Measurements from ENCODE around the gene MCCC2. TPM values are rescaled to one million over a fixed set of nuclear protein-coding genes. Genes with fewer than 3 reads are reported as not detected.

The MCCC2 gene
- total and polyA plus RNA-seq, 10 of the 15 experiments (the other 5 are each of a cell fraction or from before 2014, with no cell fraction given) = 22.2 to 106 (median 77.7) TPM

DNA sequence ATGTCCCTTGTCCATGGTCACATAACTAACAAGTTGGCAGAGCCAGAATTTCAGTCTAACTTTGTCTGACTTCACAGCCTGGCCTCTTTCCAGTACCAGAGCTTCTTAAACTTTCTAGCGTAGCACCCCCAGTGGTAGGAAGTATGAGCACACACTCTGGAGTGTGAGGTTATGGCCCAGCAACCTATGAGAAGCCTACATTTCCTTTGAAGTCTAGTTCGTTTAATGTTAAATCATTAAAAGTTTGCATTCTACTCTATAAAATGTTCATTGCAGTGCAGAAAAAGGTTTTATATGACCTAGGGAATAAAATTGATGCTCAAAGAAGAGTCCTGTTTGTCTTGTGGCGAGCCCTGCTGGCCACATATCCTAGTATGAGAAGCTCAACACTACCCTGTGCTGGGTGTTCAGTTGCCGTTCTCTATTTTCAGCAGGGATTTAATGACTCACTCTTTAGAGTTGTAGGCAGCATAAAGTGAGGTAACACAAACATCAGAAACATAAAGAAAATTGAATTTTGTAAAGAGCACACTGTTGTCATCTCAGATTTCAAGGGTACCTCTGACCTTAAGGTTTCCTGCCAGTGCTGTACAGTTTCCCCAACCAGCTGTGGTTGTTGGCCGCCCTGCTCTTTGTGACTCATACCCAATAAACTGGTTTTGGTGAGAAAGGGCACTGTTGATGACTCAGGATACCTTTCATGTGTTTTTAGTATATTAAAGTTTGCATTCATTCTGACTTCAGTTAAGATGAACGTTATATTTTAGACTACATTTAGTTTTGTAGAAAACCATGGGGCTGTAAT lies 14.3 kb downstream of the MCCC2 start (continued):
- TF ChIP-seq MYC (IDR thresholded peaks at IDR 0.05; ENCODE audit: insufficient read depth, insufficient read length, insufficient replicate concordance, low read length, severe bottlenecking) (no peak), MTA3 (IDR thresholded peaks at IDR 0.05; ENCODE audit: borderline replicate concordance, low read length) (no peak), JUND (IDR thresholded peaks at IDR 0.05; ENCODE audit: low read depth, low read length) (no peak), SIX5 (IDR thresholded peaks at IDR 0.05; ENCODE audit: low read depth, low read length, severe bottlenecking) (no peak), TCF3 (IDR thresholded peaks at IDR 0.05; ENCODE audit: borderline replicate concordance, insufficient read depth, low read depth, low read length) (no peak), MTA2 (IDR thresholded peaks at IDR 0.05; ENCODE audit: low read depth) (no peak), PML (IDR thresholded peaks at IDR 0.05; ENCODE audit: low read length) (no peak), BHLHE40 (IDR thresholded peaks at IDR 0.05; ENCODE audit: borderline replicate concordance in 1 of 2, low read depth in 2 of 2, low read length in 1 of 2) (no peak), IKZF2 (IDR thresholded peaks at IDR 0.05) (no peak), SUZ12 (IDR thresholded peaks at IDR 0.05; ENCODE audit: unreplicated experiment) (no peak), ZBED1 (IDR thresholded peaks at IDR 0.05; ENCODE audit: borderline replicate concordance) (no peak), NBN (IDR thresholded peaks at IDR 0.05) (no peak)
- TF ChIP-seq, protein P1, sequence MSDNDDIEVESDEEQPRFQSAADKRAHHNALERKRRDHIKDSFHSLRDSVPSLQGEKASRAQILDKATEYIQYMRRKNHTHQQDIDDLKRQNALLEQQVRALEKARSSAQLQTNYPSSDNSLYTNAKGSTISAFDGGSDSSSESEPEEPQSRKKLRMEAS (IDR thresholded peaks at IDR 0.05; ENCODE audit: low read depth, low read length) = no peak
- TF ChIP-seq, protein P2, sequence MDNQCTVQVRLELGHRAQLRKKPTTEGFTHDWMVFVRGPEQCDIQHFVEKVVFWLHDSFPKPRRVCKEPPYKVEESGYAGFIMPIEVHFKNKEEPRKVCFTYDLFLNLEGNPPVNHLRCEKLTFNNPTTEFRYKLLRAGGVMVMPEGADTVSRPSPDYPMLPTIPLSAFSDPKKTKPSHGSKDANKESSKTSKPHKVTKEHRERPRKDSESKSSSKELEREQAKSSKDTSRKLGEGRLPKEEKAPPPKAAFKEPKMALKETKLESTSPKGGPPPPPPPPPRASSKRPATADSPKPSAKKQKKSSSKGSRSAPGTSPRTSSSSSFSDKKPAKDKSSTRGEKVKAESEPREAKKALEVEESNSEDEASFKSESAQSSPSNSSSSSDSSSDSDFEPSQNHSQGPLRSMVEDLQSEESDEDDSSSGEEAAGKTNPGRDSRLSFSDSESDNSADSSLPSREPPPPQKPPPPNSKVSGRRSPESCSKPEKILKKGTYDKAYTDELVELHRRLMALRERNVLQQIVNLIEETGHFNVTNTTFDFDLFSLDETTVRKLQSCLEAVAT (IDR thresholded peaks at IDR 0.05) = no peak
- TF ChIP-seq, protein P3, sequence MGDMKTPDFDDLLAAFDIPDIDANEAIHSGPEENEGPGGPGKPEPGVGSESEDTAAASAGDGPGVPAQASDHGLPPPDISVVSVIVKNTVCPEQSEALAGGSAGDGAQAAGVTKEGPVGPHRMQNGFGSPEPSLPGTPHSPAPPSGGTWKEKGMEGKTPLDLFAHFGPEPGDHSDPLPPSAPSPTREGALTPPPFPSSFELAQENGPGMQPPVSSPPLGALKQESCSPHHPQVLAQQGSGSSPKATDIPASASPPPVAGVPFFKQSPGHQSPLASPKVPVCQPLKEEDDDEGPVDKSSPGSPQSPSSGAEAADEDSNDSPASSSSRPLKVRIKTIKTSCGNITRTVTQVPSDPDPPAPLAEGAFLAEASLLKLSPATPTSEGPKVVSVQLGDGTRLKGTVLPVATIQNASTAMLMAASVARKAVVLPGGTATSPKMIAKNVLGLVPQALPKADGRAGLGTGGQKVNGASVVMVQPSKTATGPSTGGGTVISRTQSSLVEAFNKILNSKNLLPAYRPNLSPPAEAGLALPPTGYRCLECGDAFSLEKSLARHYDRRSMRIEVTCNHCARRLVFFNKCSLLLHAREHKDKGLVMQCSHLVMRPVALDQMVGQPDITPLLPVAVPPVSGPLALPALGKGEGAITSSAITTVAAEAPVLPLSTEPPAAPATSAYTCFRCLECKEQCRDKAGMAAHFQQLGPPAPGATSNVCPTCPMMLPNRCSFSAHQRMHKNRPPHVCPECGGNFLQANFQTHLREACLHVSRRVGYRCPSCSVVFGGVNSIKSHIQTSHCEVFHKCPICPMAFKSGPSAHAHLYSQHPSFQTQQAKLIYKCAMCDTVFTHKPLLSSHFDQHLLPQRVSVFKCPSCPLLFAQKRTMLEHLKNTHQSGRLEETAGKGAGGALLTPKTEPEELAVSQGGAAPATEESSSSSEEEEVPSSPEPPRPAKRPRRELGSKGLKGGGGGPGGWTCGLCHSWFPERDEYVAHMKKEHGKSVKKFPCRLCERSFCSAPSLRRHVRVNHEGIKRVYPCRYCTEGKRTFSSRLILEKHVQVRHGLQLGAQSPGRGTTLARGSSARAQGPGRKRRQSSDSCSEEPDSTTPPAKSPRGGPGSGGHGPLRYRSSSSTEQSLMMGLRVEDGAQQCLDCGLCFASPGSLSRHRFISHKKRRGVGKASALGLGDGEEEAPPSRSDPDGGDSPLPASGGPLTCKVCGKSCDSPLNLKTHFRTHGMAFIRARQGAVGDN (IDR thresholded peaks at IDR 0.05) = no peak
- TF ChIP-seq, protein P4, sequence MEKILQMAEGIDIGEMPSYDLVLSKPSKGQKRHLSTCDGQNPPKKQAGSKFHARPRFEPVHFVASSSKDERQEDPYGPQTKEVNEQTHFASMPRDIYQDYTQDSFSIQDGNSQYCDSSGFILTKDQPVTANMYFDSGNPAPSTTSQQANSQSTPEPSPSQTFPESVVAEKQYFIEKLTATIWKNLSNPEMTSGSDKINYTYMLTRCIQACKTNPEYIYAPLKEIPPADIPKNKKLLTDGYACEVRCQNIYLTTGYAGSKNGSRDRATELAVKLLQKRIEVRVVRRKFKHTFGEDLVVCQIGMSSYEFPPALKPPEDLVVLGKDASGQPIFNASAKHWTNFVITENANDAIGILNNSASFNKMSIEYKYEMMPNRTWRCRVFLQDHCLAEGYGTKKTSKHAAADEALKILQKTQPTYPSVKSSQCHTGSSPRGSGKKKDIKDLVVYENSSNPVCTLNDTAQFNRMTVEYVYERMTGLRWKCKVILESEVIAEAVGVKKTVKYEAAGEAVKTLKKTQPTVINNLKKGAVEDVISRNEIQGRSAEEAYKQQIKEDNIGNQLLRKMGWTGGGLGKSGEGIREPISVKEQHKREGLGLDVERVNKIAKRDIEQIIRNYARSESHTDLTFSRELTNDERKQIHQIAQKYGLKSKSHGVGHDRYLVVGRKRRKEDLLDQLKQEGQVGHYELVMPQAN (conservative IDR thresholded peaks at IDR 0.05) = no peak
- TF ChIP-seq, protein P5, sequence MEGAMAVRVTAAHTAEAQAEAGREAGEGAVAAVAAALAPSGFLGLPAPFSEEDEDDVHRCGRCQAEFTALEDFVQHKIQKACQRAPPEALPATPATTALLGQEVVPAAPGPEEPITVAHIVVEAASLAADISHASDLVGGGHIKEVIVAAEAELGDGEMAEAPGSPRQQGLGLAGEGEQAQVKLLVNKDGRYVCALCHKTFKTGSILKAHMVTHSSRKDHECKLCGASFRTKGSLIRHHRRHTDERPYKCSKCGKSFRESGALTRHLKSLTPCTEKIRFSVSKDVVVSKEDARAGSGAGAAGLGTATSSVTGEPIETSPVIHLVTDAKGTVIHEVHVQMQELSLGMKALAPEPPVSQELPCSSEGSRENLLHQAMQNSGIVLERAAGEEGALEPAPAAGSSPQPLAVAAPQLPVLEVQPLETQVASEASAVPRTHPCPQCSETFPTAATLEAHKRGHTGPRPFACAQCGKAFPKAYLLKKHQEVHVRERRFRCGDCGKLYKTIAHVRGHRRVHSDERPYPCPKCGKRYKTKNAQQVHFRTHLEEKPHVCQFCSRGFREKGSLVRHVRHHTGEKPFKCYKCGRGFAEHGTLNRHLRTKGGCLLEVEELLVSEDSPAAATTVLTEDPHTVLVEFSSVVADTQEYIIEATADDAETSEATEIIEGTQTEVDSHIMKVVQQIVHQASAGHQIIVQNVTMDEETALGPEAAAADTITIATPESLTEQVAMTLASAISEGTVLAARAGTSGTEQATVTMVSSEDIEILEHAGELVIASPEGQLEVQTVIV (IDR thresholded peaks at IDR 0.05; ENCODE audit: borderline replicate concordance, partially characterized antibody) = no peak
